HG03108 (cell line): ENCODE results near the gene LYPD1.

Source experiments
- ATAC-seq: cut with Tn5 transposase; IDR thresholded peaks from one replicate; pipeline ENCODE4 v1.9.1; 2021; ENCODE audit warnings: moderate library complexity; ENCODE audit not compliant: unreplicated experiment

The LYPD1 gene

DNA sequence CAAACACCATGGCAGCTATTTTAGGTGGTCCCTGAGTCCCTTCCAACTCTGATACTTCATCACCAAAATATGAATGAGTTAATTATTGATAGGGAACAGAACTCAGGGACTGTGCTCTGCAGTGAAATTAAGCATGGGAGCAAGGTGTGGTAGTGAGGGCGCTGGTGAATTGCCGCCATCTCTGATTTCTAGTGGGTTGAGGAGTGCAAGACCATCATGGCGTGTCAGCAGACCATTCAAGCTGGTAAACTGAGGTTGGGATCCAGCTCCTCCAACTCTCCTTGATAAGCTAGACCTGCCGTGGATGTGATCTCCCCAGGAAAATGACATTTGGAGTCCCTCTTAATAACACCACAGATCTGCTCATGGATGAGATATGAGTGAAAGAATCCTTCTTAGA is 70.4 kb downstream of the LYPD1 start:
- no peak for ATAC-seq

DNA sequence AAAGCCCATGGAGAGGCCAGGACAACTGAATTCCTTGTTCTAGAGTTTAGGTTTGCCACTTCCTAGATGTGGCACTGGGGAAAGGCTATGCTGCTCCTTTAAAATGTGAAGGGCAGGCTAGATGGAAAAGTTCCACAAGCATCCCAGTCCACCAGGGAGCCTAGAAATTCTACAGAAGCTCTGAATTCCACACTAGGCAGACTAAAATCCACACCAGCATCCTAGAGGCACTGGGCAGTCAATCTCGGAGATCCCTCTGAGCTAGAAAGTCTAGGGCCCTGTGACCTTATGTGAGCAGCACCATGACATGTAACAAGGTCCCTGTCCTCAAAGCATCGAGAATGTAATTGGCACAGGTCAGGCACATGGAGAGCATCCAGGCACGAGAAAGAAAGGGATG is 71.5 kb downstream of the LYPD1 start:
- no peak for ATAC-seq

DNA sequence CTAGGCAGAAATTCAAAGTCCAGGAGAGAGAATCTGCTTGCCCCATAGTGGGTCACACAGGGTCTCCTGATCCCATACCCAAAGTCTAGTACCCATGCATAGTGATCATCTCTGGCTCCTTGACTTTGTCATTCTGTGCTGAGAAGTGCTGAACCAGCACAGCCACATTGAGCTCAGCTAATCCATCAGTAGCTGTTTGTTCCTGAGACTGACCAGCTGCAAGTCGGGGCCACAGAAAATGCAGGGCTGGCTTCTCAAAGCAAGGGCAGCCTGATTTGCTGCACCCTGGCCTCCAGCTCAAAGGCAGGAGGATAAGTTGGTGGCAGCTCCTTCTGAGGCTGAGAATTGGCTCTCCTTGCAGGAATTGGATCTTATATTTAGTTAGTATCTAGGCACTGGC is 72.2 kb downstream of the LYPD1 start:
- no peak for ATAC-seq

DNA sequence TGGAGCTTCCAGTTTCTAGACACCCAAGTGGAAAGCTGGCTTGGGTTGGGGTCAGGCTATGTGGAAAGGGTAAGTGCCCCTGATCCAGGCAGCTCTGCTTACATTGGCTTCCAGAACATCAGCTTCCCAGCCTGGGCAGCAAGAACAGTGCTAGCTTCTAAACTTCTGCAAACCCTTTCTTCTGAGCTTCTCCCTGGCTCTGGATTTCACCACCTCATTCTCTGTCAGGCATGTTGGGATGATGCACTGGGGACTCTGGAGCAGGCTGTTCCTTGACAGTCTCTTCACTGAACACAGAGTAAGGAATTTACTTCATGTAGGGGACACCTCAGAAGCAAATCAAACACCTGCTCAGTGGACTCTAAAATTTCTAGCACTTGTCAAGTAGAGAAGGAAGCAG is 72.8 kb downstream of the LYPD1 start:
- ATAC-seq: no peak

DNA sequence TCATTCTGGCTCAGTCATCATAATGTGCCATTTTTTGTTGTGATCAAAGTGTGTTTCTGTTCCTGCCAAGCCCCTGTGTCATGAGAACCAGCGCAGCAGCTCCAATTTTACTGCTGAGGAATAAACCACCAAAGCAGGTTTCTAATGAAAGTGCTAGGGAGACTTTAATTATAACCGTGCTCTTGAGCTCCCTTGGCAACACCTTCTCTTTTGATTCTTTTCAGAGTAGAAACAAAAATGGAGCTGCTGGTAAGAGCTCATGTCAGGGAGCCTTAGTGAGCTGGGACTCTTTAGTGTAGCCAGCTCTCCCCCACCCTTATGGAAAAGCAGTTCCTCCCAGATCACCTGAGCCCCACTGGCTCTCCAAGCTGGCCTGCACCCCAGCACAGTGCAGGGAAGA is 74.3 kb downstream of the LYPD1 start:
- no peak for ATAC-seq

DNA sequence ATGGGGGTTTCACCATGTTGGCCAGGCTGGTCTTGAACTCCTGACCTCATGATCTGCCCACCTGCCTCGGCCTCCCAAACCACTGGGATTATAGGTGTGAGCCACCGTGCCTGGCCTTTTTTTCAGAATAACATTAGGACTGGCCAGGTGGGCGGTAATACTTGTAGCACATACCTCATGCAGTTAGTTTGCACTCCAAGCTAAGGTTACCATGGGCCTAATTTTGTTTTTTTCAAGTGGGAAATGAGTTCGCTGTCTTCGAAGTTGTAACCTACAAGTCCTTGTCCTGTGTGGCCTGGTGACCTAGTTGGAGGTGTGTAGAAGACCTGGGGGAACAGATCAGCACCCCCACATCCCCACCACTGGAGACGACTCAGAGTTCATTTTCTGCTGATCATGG is 74.8 kb downstream of the LYPD1 start:
- no peak for ATAC-seq
